BLaER1 treated with 17β-estradiol and CSF1 and Interleukin-3, amounts not matched to agents 10 nM and 100 nM (cell line): ENCODE measurements around the gene TSPOAP1.

ENCODE experiments used
- H3K27ac ChIP-seq, 11 experiments: shearing (Covaris generic); formaldehyde crosslinking; 2 replicates each; pipeline ENCODE4 v1.8.1; 2022
- H3K27me3 ChIP-seq, 11 experiments: shearing (Covaris generic); formaldehyde crosslinking; 2 replicates each; pipeline ENCODE4 v1.8.1; 2022
- H3K36me3 ChIP-seq, 11 experiments: shearing (Covaris generic); formaldehyde crosslinking; 2 replicates each; pipeline ENCODE4 v1.8.1; 2022
- H3K4me1 ChIP-seq, 10 experiments: shearing (Covaris generic); formaldehyde crosslinking; 2 replicates each; pipeline ENCODE4 v1.8.1; 2022
- H3K4me2 ChIP-seq, 11 experiments: shearing (Covaris generic); formaldehyde crosslinking; 2 replicates each; pipeline ENCODE4 v1.8.1; 2022
- H3K4me3 ChIP-seq, 10 experiments: shearing (Covaris generic); formaldehyde crosslinking; 2 replicates each; pipeline ENCODE4 v1.8.1; 2022
- H3K9ac ChIP-seq, 11 experiments: shearing (Covaris generic); formaldehyde crosslinking; 2 replicates each; pipeline ENCODE4 v1.8.1; 2022
- H3K9me3 ChIP-seq, 11 experiments: shearing (Covaris generic); formaldehyde crosslinking; replicated peaks in 1 of 11; 2 replicates each; pipeline ENCODE4 v1.8.1; 2022
- H4K20me1 ChIP-seq, 11 experiments: shearing (Covaris generic); formaldehyde crosslinking; 2 replicates each; pipeline ENCODE4 v1.8.1; 2022
- Cebpa-rat ChIP-seq, 11 experiments: shearing (Covaris generic); IDR thresholded peaks; 2 replicates each; pipeline ENCODE4 v1.8.1; 2022

Gene TSPOAP1

GRCh38 chr17:58316260-58316960, 12.2 kb downstream of the TSPOAP1 start:
- peaks cover 0 to 22% (median 0%) of the 10 kb centered on the region in 11 experiments; a peak in 3 of 22 replicates for H4K20me1 ChIP-seq
- H3K36me3 ChIP-seq = peaks cover 0 to 89% (median 43%) of the 10 kb centered on the region in 11 experiments; a peak in 19 of 22 replicates
- peak overlapping the region in 9 of 11 experiments; percentile 22 to 74 (median 55); a peak in 13 of 22 replicates for H3K4me2 ChIP-seq
- TF ChIP-seq Cebpa-rat (IDR thresholded peaks at IDR 0.05) = no peak
- no peaks in the 10 kb centered on the region for H3K27me3 ChIP-seq
- H3K4me3 ChIP-seq = no peak overlapping the region
- no peaks in the 10 kb centered on the region for H3K9me3 ChIP-seq
- peak overlapping the region in 8 of 11 experiments; percentile 2 to 63 (median 47); a peak in 14 of 22 replicates for H3K9ac ChIP-seq
- H3K4me1 ChIP-seq = peaks cover 9 to 64% (median 53%) of the 10 kb centered on the region in 10 experiments; a peak in 19 of 20 replicates
- H3K27ac ChIP-seq = peak overlapping the region in 8 of 11 experiments; percentile 6 to 73 (median 58); a peak in 15 of 22 replicates

GRCh38 chr17:58315750-58316149, 12.8 kb downstream of the TSPOAP1 start:
- Histone ChIP-seq H3K27me3 (no peaks in the 10 kb centered on the region), H3K9ac (peak overlapping the region in 5 of 11 experiments; percentile 23 to 59 (median 45); a peak in 6 of 22 replicates)

GRCh38 chr17:58315281-58315711, 13.3 kb downstream of the TSPOAP1 start:
- Histone ChIP-seq H3K27ac (peak overlapping the region in 5 of 11 experiments; percentile 1 to 69 (median 8); a peak in 6 of 22 replicates), H3K36me3 (peaks cover 0 to 90% (median 52%) of the 10 kb centered on the region in 11 experiments; a peak in 19 of 22 replicates), H3K9ac (peak overlapping the region in 6 of 11 experiments; percentile 13 to 48 (median 28); a peak in 7 of 22 replicates)

More at GRCh38 chr17:58315750-58316149, 12.8 kb downstream of the TSPOAP1 start:
- TF ChIP-seq Cebpa-rat (IDR thresholded peaks at IDR 0.05) = no peak
- peak overlapping the region in 3 of 11 experiments; percentile 15 to 74 (median 62); a peak in 1 of 22 replicates for H3K4me2 ChIP-seq
- no peak overlapping the region for H3K4me3 ChIP-seq
- H3K27ac ChIP-seq = peak overlapping the region in 6 of 11 experiments; percentile 53 to 73 (median 60); a peak in 9 of 22 replicates
- H4K20me1 ChIP-seq = peaks cover 0 to 22% (median 0%) of the 10 kb centered on the region in 11 experiments; a peak in 3 of 22 replicates
- H3K9me3 ChIP-seq = no peaks in the 10 kb centered on the region
- H3K36me3 ChIP-seq = peaks cover 0 to 90% (median 48%) of the 10 kb centered on the region in 11 experiments; a peak in 19 of 22 replicates
- H3K4me1 ChIP-seq = peaks cover 9 to 63% (median 51%) of the 10 kb centered on the region in 10 experiments; a peak in 19 of 20 replicates

GRCh38 chr17:58314706-58315015, 13.9 kb downstream of the TSPOAP1 start:
- Histone ChIP-seq H3K27me3 (no peaks in the 10 kb centered on the region), H3K9ac (peak overlapping the region in 3 of 11 experiments; percentile 20 to 57 (median 32); a peak in 2 of 22 replicates), H3K4me3 (no peak overlapping the region), H3K36me3 (peaks cover 0 to 90% (median 56%) of the 10 kb centered on the region in 11 experiments; a peak in 19 of 22 replicates), H4K20me1 (peaks cover 0 to 22% (median 0%) of the 10 kb centered on the region in 11 experiments; a peak in 3 of 22 replicates), H3K4me2 (peak overlapping the region in 8 of 11 experiments; percentile 24 to 62 (median 45); a peak in 14 of 22 replicates), H3K9me3 (no peaks in the 10 kb centered on the region), H3K27ac (peak overlapping the region in 3 of 11 experiments; percentile 1 to 25 (median 4); a peak in 1 of 22 replicates), H3K4me1 (peaks cover 9 to 67% (median 51%) of the 10 kb centered on the region in 10 experiments; a peak in 19 of 20 replicates)
- TF ChIP-seq Cebpa-rat (IDR thresholded peaks at IDR 0.05) = no peak

More at GRCh38 chr17:58315281-58315711, 13.3 kb downstream of the TSPOAP1 start:
- Histone ChIP-seq H3K27me3 (no peaks in the 10 kb centered on the region), H3K9me3 (no peaks in the 10 kb centered on the region), H3K4me2 (peak overlapping the region in 3 of 11 experiments; percentile 15 to 60 (median 24); a peak in 2 of 22 replicates), H4K20me1 (peaks cover 0 to 22% (median 0%) of the 10 kb centered on the region in 11 experiments; a peak in 3 of 22 replicates), H3K4me1 (peaks cover 9 to 63% (median 51%) of the 10 kb centered on the region in 10 experiments; a peak in 19 of 20 replicates), H3K4me3 (no peak overlapping the region)
- no peak for TF ChIP-seq Cebpa-rat (IDR thresholded peaks at IDR 0.05)

- peaks cover 0 to 90% (median 52%) of the 10 kb centered on the region in 11 experiments; a peak in 20 of 22 replicates for H3K36me3 ChIP-seq
- peaks cover 9 to 68% (median 51%) of the 10 kb centered on the region in 10 experiments; a peak in 19 of 20 replicates for H3K4me1 ChIP-seq
- peak overlapping the region in 5 of 11 experiments; percentile 11 to 48 (median 30); a peak in 6 of 22 replicates for H3K27ac ChIP-seq
- H3K9me3 ChIP-seq = no peaks in the 10 kb centered on the region
- H3K4me3 ChIP-seq = no peak overlapping the region
- no peaks in the 10 kb centered on the region for H3K27me3 ChIP-seq
- peak overlapping the region in 8 of 11 experiments; percentile 24 to 62 (median 45); a peak in 15 of 22 replicates for H3K4me2 ChIP-seq
- peaks cover 0 to 16% (median 0%) of the 10 kb centered on the region in 11 experiments; a peak in 3 of 22 replicates for H4K20me1 ChIP-seq
- TF ChIP-seq Cebpa-rat (IDR thresholded peaks at IDR 0.05) = no peak
- peak overlapping the region in 5 of 11 experiments; percentile 33 to 57 (median 49); a peak in 10 of 22 replicates for H3K9ac ChIP-seq
Observed at GRCh38 chr17:58313815-58314705, 14.5 kb downstream of the TSPOAP1 start.

- Histone ChIP-seq H3K4me3 (no peak overlapping the region), H3K4me2 (no peak overlapping the region), H3K9ac (no peak overlapping the region), H3K27me3 (no peaks in the 10 kb centered on the region), H3K9me3 (no peaks in the 10 kb centered on the region), H4K20me1 (peaks cover 0 to 12% (median 0%) of the 10 kb centered on the region in 11 experiments; a peak in 2 of 22 replicates), H3K4me1 (peaks cover 4 to 56% (median 40%) of the 10 kb centered on the region in 10 experiments; a peak in 19 of 20 replicates), H3K36me3 (peaks cover 0 to 90% (median 61%) of the 10 kb centered on the region in 11 experiments; a peak in 20 of 22 replicates), H3K27ac (peak overlapping the region in 1 of 11 experiments; percentile 30; a peak in 2 of 22 replicates)
- TF ChIP-seq Cebpa-rat (IDR thresholded peaks at IDR 0.05) = no peak
Observed at GRCh38 chr17:58312829-58313228, 15.8 kb downstream of the TSPOAP1 start.

- Histone ChIP-seq H3K9ac (peak overlapping the region in 1 of 11 experiments; percentile 37; a peak in 2 of 22 replicates), H3K27ac (peak overlapping the region in 4 of 11 experiments; percentile 10 to 30 (median 20); a peak in 5 of 22 replicates), H3K36me3 (peaks cover 0 to 95% (median 68%) of the 10 kb centered on the region in 11 experiments; a peak in 20 of 22 replicates)
Observed at GRCh38 chr17:58312021-58312630, 16.5 kb downstream of the TSPOAP1 start.

More at GRCh38 chr17:58312021-58312630, 16.5 kb downstream of the TSPOAP1 start:
- no peak for TF ChIP-seq Cebpa-rat (IDR thresholded peaks at IDR 0.05)
- Histone ChIP-seq H3K9me3 (no peaks in the 10 kb centered on the region), H3K4me2 (no peak overlapping the region), H4K20me1 (peaks cover 0 to 11% (median 0%) of the 10 kb centered on the region in 11 experiments; a peak in 1 of 22 replicates), H3K27me3 (no peaks in the 10 kb centered on the region), H3K4me1 (peaks cover 0 to 49% (median 33%) of the 10 kb centered on the region in 10 experiments; a peak in 19 of 20 replicates), H3K4me3 (no peak overlapping the region)
